Astrocyte of the cerebellum (primary cell): Measurements from ENCODE around the gene ZBTB43.

Source experiments
- DNase-seq: peaks from one replicate; pipeline ENCODE4 v3.0.0-alpha.2; 2011; ENCODE audit warnings: low read depth
- H3K4me3 ChIP-seq: 2 replicates; pipeline ENCODE4 v1.5.1; 2011; ENCODE audit warnings: mild to moderate bottlenecking, low read depth, low read length, moderate library complexity
- in situ Hi-C: cut with HindIII; loops from 2 replicates; pipeline ENCODE4 v1.10.0; 2017; ENCODE audit warnings: low sequenced_read_pairs
- TF ChIP-seq, protein P1 (sequence below): IDR thresholded peaks from 2 replicates; pipeline ENCODE4 v1.5.1; 2012; ENCODE audit warnings: low read length, low read depth, moderate library complexity, mild to moderate bottlenecking; ENCODE audit errors: missing control alignments

Gene ZBTB43

GRCh38 chr9:126827227-126827626 is 22.4 kb downstream of the ZBTB43 start:
- TF ChIP-seq, protein P1, sequence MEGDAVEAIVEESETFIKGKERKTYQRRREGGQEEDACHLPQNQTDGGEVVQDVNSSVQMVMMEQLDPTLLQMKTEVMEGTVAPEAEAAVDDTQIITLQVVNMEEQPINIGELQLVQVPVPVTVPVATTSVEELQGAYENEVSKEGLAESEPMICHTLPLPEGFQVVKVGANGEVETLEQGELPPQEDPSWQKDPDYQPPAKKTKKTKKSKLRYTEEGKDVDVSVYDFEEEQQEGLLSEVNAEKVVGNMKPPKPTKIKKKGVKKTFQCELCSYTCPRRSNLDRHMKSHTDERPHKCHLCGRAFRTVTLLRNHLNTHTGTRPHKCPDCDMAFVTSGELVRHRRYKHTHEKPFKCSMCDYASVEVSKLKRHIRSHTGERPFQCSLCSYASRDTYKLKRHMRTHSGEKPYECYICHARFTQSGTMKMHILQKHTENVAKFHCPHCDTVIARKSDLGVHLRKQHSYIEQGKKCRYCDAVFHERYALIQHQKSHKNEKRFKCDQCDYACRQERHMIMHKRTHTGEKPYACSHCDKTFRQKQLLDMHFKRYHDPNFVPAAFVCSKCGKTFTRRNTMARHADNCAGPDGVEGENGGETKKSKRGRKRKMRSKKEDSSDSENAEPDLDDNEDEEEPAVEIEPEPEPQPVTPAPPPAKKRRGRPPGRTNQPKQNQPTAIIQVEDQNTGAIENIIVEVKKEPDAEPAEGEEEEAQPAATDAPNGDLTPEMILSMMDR = no peak
- no peak for DNase-seq
- in situ Hi-C loops = no loop called here
- H3K4me3 ChIP-seq = no peak overlapping the region

- TF ChIP-seq, protein P1 = no peak
- H3K4me3 ChIP-seq = no peak overlapping the region
- DNase-seq = no peak
- in situ Hi-C loops = no loop called here
These were observed 24.2 kb downstream of the ZBTB43 start for GRCh38 chr9:126829035-126829434.

DNA sequence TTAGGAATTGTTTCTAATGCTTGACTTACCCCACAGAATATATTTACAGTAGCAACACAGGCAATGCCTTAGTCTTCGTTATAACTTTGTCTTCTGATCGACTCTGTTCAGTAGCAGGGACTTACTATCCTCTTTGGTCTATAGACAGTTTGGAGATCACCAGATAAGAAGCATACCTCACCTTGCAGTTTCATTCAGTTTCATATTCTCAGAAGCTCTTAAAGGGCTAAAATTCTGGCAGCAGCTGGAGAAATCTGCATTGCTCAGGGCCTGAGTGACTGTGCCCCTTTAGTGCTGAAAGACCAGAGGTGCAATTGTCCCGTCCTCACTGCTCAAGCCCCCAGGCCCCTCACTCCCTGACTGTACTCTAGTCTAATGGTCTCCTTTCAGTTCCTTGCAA is 26.0 kb downstream of the ZBTB43 start:
- in situ Hi-C loops = no loop called here
- TF ChIP-seq, protein P1 = no peak
- H3K4me3 ChIP-seq = no peak overlapping the region
- no peak for DNase-seq

DNA sequence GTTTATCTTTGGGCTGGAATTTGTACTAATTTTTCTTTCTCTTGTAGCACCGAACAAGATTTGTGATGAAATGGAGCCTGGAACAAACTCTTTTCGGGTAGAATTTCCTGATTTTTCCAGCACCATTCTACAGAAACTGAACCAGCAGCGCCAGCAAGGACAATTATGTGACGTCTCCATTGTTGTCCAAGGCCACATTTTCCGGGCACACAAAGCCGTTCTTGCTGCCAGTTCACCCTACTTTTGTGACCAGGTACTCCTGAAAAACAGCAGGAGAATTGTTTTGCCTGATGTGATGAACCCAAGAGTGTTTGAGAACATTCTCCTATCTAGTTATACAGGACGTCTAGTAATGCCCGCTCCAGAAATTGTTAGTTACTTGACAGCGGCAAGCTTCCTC is 27.6 kb downstream of the ZBTB43 start:
- DNase-seq = no peak
- TF ChIP-seq, protein P1 = no peak
- H3K4me3 ChIP-seq = no peak overlapping the region
- in situ Hi-C loops = no loop called here

GRCh38 chr9:126833020-126833419 is 28.2 kb downstream of the ZBTB43 start:
- no peak for DNase-seq
- TF ChIP-seq, protein P1 = no peak
- no peak overlapping the region for H3K4me3 ChIP-seq
- in situ Hi-C loops = no loop called here

DNA sequence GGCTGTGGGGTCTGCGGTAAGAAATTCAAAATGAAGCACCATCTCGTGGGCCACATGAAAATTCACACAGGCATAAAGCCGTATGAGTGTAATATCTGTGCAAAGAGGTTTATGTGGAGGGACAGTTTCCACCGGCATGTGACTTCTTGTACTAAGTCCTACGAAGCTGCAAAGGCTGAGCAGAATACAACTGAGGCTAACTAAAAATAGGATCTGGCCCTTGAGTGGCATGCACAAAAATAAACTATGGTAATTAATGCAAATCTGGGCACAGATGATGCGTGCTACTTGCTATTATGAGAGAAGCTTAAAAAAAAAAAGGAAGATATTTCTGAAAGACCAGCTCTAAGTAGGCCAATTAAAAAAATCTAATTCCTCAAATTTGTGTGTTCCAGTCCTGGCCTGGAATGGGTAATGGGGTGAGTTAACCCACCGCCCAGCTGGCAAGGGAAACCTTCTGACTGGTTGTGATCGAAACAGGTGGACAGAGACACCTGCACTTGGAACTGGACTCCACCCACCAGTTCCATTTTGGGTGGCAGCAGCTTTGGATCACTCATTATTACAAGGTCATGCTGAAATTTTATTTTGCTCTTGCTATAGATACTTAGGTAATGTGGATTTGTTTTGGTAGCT is 29.0 kb downstream of the ZBTB43 start:
- no peak for DNase-seq
- TF ChIP-seq, protein P1 = no peak
- in situ Hi-C loops = no loop called here

More for the DNA sequence above, 29.0 kb downstream of the ZBTB43 start:
- no peak overlapping the region for H3K4me3 ChIP-seq
